ENCODE results near the gene DOCK1. TPM values are rescaled to one million over a fixed set of nuclear protein-coding genes. Genes with fewer than 3 reads are reported as not detected.
A peak's percentile ranks its signal among the peaks of the same experiment; 100 is the strongest.

DOCK1 gene
- total RNA-seq, 4 donors from 2014 or later = 4.3 to 6.0 (median 4.8) TPM

DNA sequence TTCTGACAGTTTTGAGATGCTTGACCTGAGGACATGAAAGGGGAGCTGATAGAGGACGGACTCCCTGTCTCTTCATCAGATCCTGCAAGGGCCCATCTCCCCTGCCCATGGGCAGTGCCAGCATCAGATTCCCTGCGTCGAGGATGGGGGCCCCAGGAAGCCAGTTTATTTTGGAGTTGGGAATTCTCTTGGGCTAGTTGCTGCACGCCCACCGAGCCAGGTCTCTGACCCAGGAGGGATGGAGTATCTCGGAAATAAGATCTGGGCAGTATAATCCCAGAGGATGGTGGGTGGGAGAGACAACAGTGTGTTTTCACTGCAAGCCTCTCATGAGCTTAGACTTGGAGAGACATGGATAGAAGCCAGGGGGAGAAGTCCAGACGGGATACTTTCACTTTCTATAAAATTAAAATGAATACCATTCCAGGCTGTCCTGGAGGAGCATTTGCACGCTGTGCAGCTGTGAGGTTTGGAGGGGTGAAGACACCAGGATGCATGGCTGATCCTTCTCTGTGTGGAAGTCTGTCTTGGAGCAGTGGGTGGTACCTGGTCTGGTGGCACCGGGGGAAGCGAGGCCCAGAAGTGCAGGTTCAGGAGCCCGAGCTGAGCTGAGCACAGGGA lies 25.8 kb downstream of the DOCK1 start:
- in situ Hi-C loops (cut with MboI; ENCODE audit: low sequenced_read_pairs in 4 of 4) (no loop called here), intact Hi-C loops (cut with DNase I; ENCODE audit: low total_unique reads) (no loop called here)
- Histone ChIP-seq H3K36me3 (no peaks in the 10 kb centered on the region), H3K4me3 (peak overlapping the region in 3 of 4 donors; percentile 17 to 32 (median 31)), H3K9me3 (no peaks in the 10 kb centered on the region), H3K27me3 (no peaks in the 10 kb centered on the region), H3K4me1 (peaks cover 9 to 16% of the 10 kb centered on the region in 2 donors), H3K27ac (peak overlapping the region in 1 of 4 donors; percentile 38)
- DNase-seq (no peak), ATAC-seq (no peak)
- TF ChIP-seq, protein P1, sequence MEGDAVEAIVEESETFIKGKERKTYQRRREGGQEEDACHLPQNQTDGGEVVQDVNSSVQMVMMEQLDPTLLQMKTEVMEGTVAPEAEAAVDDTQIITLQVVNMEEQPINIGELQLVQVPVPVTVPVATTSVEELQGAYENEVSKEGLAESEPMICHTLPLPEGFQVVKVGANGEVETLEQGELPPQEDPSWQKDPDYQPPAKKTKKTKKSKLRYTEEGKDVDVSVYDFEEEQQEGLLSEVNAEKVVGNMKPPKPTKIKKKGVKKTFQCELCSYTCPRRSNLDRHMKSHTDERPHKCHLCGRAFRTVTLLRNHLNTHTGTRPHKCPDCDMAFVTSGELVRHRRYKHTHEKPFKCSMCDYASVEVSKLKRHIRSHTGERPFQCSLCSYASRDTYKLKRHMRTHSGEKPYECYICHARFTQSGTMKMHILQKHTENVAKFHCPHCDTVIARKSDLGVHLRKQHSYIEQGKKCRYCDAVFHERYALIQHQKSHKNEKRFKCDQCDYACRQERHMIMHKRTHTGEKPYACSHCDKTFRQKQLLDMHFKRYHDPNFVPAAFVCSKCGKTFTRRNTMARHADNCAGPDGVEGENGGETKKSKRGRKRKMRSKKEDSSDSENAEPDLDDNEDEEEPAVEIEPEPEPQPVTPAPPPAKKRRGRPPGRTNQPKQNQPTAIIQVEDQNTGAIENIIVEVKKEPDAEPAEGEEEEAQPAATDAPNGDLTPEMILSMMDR (IDR thresholded peaks at IDR 0.05 in 4 of 5, conservative IDR thresholded peaks at IDR 0.05 in 1 of 5) = no peak
- no peak for TF ChIP-seq POLR2A (IDR thresholded peaks at IDR 0.05)

DNA sequence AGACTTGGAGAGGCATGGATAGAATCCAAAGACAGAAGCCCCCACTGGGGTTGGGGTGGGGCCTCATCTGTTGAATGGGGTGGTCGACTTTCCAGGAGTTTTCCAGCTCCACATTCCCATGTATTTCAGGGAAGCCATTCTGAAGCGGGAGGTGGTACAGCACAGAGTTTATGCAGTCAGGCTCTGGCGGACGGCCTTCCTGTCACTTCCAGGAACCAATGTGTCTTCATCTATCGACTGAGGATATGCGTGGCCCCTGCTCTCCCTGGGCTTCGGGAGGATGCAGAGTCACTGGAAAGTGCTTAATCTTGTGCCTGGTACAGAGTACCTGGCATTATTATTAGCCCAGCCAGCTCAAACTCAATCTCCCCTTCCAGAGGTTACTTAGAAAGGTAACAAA lies 26.3 kb downstream of the DOCK1 start:
- no peak for ATAC-seq
- H3K36me3 ChIP-seq = no peaks in the 10 kb centered on the region
- in situ Hi-C loops (cut with MboI; ENCODE audit: low sequenced_read_pairs in 4 of 4) (no loop called here), intact Hi-C loops (cut with DNase I; ENCODE audit: low total_unique reads) (no loop called here)
- TF ChIP-seq, protein P1 (IDR thresholded peaks at IDR 0.05 in 4 of 5, conservative IDR thresholded peaks at IDR 0.05 in 1 of 5) = no peak
- TF ChIP-seq POLR2A (IDR thresholded peaks at IDR 0.05) = no peak
- H3K9me3 ChIP-seq = no peaks in the 10 kb centered on the region
- peak overlapping the region in 3 of 4 donors; percentile 17 to 32 (median 31) for H3K4me3 ChIP-seq
- DNase-seq = no peak
- peak overlapping the region in 1 of 4 donors; percentile 38 for H3K27ac ChIP-seq
- peaks cover 9 to 16% of the 10 kb centered on the region in 2 donors for H3K4me1 ChIP-seq
- H3K27me3 ChIP-seq = no peaks in the 10 kb centered on the region

DNA sequence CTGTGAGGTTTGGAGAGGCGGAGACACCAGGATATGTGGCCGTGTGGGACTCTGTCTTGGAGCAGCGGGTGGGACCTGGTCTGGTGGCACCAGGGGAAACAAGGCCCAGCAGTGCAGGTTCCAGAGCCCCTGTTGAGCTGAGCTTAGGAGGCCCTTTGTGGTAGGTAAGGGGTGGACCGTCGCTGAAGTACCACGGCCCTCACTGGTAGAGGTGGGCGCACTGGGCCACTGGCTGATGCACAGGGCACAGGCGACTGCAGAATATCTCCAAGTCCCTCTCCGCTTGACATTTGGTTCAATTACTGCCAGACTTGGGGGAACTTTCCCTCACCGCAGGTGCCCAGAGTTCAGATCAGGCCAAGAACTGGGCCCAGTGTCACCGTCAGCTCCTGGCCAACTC lies 27.3 kb downstream of the DOCK1 start:
- Histone ChIP-seq H3K4me1 (peaks cover 9 to 16% of the 10 kb centered on the region in 2 donors), H3K4me3 (no peak overlapping the region), H3K27ac (no peak overlapping the region), H3K27me3 (no peaks in the 10 kb centered on the region), H3K36me3 (no peaks in the 10 kb centered on the region), H3K9me3 (no peaks in the 10 kb centered on the region)
- in situ Hi-C loops (cut with MboI; ENCODE audit: low sequenced_read_pairs in 4 of 4) (no loop called here), intact Hi-C loops (cut with DNase I; ENCODE audit: low total_unique reads) (no loop called here)
- DNase-seq (no peak), ATAC-seq (no peak)
- TF ChIP-seq, protein P1 (IDR thresholded peaks at IDR 0.05 in 4 of 5, conservative IDR thresholded peaks at IDR 0.05 in 1 of 5) = no peak
- TF ChIP-seq POLR2A (IDR thresholded peaks at IDR 0.05) = no peak

DNA sequence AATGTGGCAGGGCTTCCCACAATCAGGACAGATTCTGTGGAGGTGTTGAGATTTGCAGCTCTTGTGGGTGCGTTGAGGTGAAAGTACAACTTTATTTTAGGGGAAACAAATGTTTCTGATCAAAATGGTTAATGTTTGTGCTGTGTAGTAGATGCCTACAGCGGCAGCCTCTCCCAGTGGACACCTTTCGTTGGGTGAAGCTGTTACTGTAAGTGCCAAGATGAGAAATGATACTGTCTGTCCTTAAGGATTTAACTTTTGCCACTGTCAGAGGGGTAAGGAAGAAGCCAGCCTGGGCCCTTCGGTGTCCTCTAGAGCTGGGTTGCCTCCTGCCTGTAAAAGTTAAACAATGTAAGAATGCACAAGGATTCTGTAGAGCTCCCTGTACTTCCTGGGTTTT lies 27.9 kb downstream of the DOCK1 start:
- ATAC-seq (no peak), DNase-seq (no peak)
- Histone ChIP-seq H3K9me3 (no peaks in the 10 kb centered on the region), H3K36me3 (no peaks in the 10 kb centered on the region), H3K27me3 (no peaks in the 10 kb centered on the region), H3K27ac (no peak overlapping the region), H3K4me3 (no peak overlapping the region), H3K4me1 (peaks cover 9 to 16% of the 10 kb centered on the region in 2 donors)
- in situ Hi-C loops (cut with MboI; ENCODE audit: low sequenced_read_pairs in 4 of 4) = no loop called here
- intact Hi-C loops (cut with DNase I; ENCODE audit: low total_unique reads) = no loop called here
- TF ChIP-seq, protein P1 (IDR thresholded peaks at IDR 0.05 in 4 of 5, conservative IDR thresholded peaks at IDR 0.05 in 1 of 5) = no peak
- TF ChIP-seq POLR2A (IDR thresholded peaks at IDR 0.05) = no peak

Measured in gastrocnemius medialis (tissue), 4 donors.